Fibroblast of villous mesenchyme (primary cell): Measurements from ENCODE around the gene NHERF2. TPM values are rescaled to one million over a fixed set of nuclear protein-coding genes. Genes with fewer than 3 reads are reported as not detected.

Experiments used
- DNase-seq: peaks from one replicate; pipeline ENCODE4 v3.0.0-alpha.2; 2010; ENCODE audit warnings: low read depth
- H3K4me3 ChIP-seq: 2 replicates; pipeline ENCODE4 v1.5.1; 2011; ENCODE audit warnings: low read depth, mild to moderate bottlenecking, low read length
- CTCF ChIP-seq: IDR thresholded peaks from 2 replicates; pipeline ENCODE4 v1.5.1; 2012; ENCODE audit warnings: low read depth, mild to moderate bottlenecking, low read length; ENCODE audit not compliant: insufficient read depth
- total RNA-seq: library from RNA; depleted of rRNA; stranded (reverse); fragments of >200 nt; gene quantifications from 2 replicates; pipeline ENCODE4 v1.2.3, GENCODE V29; 2012

Gene NHERF2
- total RNA-seq, 1 donor = 52.7 TPM

GRCh38 chr16:2003231-2003826, 23.4 kb upstream of the NHERF2 start:
- no peak for DNase-seq
- no peak overlapping the region for H3K4me3 ChIP-seq
- no peak for TF ChIP-seq CTCF

DNA sequence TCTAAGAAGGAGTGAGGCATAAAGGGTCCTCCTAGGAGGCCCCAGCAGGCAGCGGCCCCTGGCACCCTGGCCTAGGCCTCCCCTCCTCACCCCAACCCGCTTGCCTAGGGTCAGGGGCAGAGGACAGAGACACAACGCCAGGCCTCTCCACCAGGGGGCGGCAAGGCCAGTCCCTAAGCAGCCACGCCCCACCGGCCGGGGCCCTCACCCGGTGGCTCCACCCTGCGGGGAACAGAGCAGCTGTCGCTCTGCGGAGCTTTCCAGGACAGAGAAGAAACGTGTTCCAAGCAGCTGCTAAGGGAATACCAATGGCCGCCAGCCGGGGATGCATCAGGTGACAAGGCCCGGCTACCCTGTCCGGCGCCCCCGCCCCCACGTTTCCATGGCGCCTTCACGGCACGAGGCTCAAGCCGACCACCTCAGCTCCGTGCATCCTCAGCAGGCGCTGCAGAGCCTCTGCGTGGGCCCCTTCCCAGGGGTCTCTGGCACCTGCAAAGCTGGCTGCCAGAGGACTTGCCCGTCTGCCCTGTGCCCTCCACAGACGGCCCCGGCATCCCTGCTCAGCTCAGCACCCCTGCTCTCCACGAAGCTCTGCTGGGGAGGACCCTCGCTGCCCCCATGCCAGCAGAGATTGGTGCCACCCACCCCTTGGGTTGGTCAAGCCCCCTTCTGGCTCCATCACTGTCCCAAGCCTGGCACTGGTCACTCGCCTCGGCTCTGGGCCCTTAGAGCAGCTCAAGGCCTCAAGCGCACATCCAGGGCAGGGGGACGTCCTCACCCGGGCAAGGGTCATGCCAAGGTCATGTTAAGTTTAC, 22.7 kb upstream of the NHERF2 start:
- peak; percentile 98 for TF ChIP-seq CTCF
- H3K4me3 ChIP-seq = no peak overlapping the region
- DNase-seq = peak; percentile 89

DNA sequence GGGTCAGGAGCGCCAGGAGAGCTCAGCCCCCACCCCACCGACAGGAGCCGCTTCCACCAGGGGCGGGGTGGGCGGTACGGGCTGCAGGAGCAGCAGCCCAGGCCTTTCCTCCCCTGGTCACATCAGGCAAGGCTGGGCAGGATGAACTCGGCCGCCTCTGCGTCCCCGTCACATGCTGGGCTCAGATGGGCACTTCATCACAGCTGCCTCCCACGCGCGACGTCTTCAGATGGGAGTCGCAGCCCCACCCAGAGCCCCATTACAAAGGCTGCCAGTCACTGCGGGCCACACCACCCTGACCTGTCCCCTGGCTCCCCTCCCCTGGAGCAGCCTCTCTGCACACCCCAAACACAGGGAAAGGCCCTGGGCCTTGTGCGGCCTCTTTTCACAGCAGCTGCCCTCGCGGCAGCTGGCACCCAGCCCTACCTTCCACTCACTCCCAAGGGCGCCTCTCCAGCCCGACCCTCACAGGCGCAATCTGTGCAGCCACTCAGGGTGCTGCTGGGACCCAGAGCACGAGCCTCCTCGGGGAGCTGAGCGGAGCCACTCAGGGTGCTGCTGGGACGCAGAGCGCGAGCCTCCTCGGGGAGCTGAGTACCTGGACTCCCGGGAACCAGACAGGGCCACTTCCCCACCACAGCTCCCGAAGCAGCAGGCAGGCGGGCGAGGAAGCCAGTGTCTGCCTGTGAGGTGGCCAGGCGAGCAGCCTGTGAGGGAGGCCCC, 21.7 kb upstream of the NHERF2 start:
- no peak for DNase-seq
- H3K4me3 ChIP-seq = no peak overlapping the region
- TF ChIP-seq CTCF = no peak

GRCh38 chr16:2005646-2006045, 21.1 kb upstream of the NHERF2 start:
- H3K4me3 ChIP-seq = no peak overlapping the region
- no peak for DNase-seq
- TF ChIP-seq CTCF = peak; percentile 16

DNA sequence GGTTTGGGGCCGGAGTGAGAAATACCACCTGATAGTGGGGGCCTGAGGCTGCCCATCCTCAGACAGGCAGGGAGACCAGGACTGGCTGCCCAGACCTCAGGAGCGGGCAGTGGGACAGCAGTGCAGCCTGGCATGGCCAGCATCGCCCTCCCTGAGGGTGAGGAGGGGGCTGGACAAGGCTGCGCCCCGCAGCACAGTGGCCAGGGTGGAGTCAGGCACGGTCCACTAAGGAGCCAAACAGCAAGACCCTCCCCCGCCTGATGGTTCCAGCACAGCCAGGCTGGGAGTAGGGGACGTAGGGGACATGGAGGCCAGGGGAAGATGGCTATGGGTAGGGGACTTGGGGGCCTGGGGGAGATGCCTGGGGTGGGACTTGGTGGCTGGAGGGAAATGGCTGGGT, 20.4 kb upstream of the NHERF2 start:
- no peak for TF ChIP-seq CTCF
- H3K4me3 ChIP-seq = no peak overlapping the region

GRCh38 chr16:2007081-2007836, 19.4 kb upstream of the NHERF2 start:
- no peak for TF ChIP-seq CTCF
- DNase-seq = no peak
- peak overlapping the region; percentile 83 for H3K4me3 ChIP-seq

More for the DNA sequence above, 20.4 kb upstream of the NHERF2 start:
- DNase-seq = no peak
